Subcutaneous adipose tissue (tissue), 4 donors: Measurements from ENCODE around the gene SRRM5. TPM values are rescaled to one million over a fixed set of nuclear protein-coding genes. Genes with fewer than 3 reads are reported as not detected.

Experiments
- CTCF ChIP-seq: fragments of 450-650 bp; IDR thresholded peaks from one replicate; pipeline ENCODE4 v1.5.1; 2016; ENCODE audit warnings: low read depth, mild to moderate bottlenecking, control low read depth, antibody characterized with exemption, moderate library complexity
- total RNA-seq, 4 donors: library from RNA; depleted of rRNA; stranded (reverse); fragments of >200 nt; gene quantifications; one replicate each; pipeline ENCODE4 v1.1.0, GENCODE V29; 2016

SRRM5 gene
- total RNA-seq, 4 donors from 2014 or later: 0.33 to 0.66 (median 0.34) TPM; not detected in 1

DNA sequence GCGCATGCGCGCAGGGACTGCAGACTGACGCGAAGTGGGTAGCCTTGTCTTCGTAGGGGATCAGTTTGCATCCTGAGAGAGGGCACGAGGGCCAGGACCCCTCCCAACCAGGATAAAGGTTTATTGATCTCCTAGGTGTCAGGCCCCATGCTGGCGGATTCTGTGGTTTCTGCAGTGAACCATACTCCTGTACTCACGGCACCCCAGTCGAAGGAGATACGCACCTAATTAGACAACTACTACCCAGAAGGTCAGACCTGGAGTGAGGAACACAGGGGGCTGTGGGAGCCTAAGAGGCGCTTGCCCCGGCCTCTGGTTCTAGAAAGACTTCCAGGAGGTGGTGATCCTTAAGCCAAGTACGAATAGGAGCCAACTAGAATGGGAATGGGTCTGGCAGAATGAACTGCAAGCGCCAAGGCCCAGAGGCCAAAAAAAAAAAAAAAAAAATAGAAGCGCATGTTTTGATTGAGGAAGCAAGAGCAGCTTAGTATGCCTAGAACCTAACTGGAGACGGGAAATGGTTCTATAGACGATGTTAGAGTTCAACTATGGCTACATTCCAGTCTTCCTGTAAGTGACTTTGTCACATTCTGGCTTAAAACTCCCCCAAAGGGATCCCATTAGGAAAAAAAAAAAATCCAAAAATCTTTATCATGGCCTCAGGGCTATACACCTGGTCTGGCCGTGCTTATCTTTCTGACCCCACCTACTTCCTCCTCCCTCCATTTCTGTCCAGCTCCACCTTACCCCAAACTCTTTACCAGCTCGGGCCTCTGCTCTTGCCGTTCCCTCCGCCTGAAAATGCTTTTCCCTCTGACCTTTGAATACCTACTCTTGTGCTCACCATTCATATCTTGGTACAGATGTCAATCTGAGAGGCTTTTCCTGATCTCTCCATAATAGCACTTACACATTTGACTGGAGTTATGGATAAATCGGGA is 8.4 kb downstream of the SRRM5 start:
- no peak for TF ChIP-seq CTCF

DNA sequence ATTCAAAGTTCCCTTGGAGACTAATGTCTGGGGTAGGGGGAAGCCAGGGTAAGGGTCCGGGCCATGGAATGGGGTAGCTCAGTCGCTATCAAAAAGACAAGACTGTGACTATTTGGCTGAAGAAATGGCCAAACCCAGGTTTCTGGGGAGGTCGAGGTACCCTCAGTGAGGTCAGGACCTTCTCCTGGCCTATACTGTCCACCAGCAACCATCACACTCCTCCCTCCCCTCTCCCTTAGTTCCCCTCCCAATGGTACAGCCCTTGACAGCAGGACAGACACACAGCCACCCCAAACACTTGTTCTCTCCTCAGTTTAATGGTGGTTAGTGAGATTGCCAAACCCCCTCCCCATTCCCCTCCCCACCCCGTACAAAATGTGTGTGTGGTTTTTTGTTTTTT is 10.2 kb downstream of the SRRM5 start:
- no peak for TF ChIP-seq CTCF

GRCh38 chr19:43622956-43623355 is 11.1 kb downstream of the SRRM5 start:
- TF ChIP-seq CTCF: no peak

GRCh38 chr19:43623889-43624670 is 12.2 kb downstream of the SRRM5 start:
- no peak for TF ChIP-seq CTCF

DNA sequence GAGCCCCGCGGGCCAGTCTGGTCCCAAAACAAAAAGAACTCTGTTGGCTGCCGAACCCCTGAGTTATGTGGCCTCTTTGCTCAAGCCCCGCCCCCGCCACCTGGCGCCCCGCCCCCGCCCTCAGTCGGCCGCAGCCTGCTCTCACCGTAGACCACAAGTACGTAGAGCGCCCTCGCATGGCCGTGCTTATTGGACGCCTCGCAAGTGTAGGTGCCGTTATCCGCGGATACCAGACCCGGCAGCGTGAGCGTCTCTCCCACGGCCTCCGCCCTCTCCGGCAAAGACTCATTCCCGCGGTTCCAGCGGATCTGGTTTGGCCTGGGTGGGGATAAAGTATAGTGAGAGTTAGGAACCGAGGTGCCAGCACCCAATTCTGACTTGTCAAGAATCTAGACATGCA is 13.0 kb downstream of the SRRM5 start:
- no peak for TF ChIP-seq CTCF

DNA sequence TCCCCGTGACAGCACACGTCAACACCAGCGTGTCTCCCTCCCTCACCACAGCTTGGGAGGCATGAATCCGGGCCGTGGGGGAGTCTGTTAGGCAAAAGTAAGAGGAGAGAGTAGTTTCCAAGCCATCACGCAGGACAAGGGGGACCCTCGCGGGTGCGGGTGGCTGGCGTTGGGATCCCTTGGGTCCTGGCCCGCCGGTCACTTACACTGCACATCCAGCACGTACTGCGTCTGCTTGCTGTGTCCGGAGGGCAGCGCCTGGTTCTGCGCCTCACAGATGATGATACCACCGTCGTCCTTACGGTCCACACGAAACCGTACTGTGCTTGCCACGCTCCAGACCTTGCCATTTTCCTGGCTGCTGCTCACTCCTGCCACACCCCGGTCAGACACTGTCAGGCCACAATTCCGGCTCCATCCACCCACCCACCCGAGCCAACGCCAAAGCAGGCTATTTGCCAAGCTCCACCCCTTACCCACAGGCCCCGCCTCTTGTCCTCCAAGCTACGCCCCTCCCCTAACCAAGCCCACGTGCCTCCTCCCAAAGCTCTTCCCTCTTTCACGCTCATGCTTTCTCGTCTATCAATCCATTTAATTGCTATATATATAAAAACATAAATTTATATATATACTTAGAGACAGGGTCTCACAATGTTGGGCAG is 14.2 kb downstream of the SRRM5 start:
- no peak for TF ChIP-seq CTCF

- no peak for TF ChIP-seq CTCF
Measured at GRCh38 chr19:43626838-43627237, 14.9 kb downstream of the SRRM5 start.
